Muscle of back (tissue), 13 donors: ENCODE data around the gene RECK. TPM values are rescaled to one million over a fixed set of nuclear protein-coding genes. Genes with fewer than 3 reads are reported as not detected.
"Not testable (repeated sequence)": the region's sequence is repeated elsewhere in the genome, so short reads cannot be mapped to it uniquely, and the experiment has no call there.

ENCODE experiments used
- DNase-seq, 3 donors: peaks; one replicate each; pipeline versions ENCODE4 v3.0.0 to v3.0.0-alpha.2; 2013
- long read RNA-seq, 9 donors: transcript quantifications; one replicate each; lab custom pipeline, GENCODE V29; 2026
- polyA plus RNA-seq, 10 donors: library from polyadenylated mRNA; unstranded; fragments of 120-200 nt; gene quantifications; one replicate each; pipeline ENCODE4 v1.2.1, GENCODE V29; 2013; ENCODE audit not compliant: insufficient read length in 10 of 10

RECK gene
- 10 to 100 TPM; 23.3 to 55.7 (median 28.1) TPM for polyA plus RNA-seq
- long read RNA-seq, donor 1, result 0 reads
- long read RNA-seq, donor 2, full-length matches to known transcripts, result 2 of 2 reads
- long read RNA-seq, donor 2, partial matches to known transcripts, result 0 of 2 reads
- long read RNA-seq, donor 2, other reads (novel, unspliced or antisense), result 0 of 2 reads
- long read RNA-seq, donor 3, result 0 reads
- long read RNA-seq, donor 4, full-length matches to known transcripts, result 6 of 13 reads
- long read RNA-seq, donor 4, partial matches to known transcripts, result 7 of 13 reads
- long read RNA-seq, donor 4, other reads (novel, unspliced or antisense), result 0 of 13 reads
- long read RNA-seq, donor 5, full-length matches to known transcripts, result 3 of 31 reads
- long read RNA-seq, donor 5, partial matches to known transcripts, result 28 of 31 reads
- long read RNA-seq, donor 5, other reads (novel, unspliced or antisense), result 0 of 31 reads
- long read RNA-seq, donor 6, full-length matches to known transcripts, result 2 of 2 reads
- long read RNA-seq, donor 6, partial matches to known transcripts, result 0 of 2 reads
- long read RNA-seq, donor 6, other reads (novel, unspliced or antisense), result 0 of 2 reads
- long read RNA-seq, donor 7, full-length matches to known transcripts, result 4 of 10 reads
- long read RNA-seq, donor 7, partial matches to known transcripts, result 6 of 10 reads
- long read RNA-seq, donor 7, other reads (novel, unspliced or antisense), result 0 of 10 reads
- long read RNA-seq, donor 8, full-length matches to known transcripts, result 3 of 3 reads
- long read RNA-seq, donor 8, partial matches to known transcripts, result 0 of 3 reads
- long read RNA-seq, donor 8, other reads (novel, unspliced or antisense), result 0 of 3 reads
- long read RNA-seq, donor 9, full-length matches to known transcripts, result 2 of 2 reads
- long read RNA-seq, donor 9, partial matches to known transcripts, result 0 of 2 reads
- long read RNA-seq, donor 9, other reads (novel, unspliced or antisense), result 0 of 2 reads

- peak; percentile 83 to 94 (median 83) for DNase-seq
These were observed at the start of gene RECK for GRCh38 chr9:36036780-36037548. Gene RECK, plus strand, starts transcription at chr9:36036913. Its CDS starts 86 bp downstream, at chr9:36036999.

GRCh38 chr9:35990155-35990554 is 46.6 kb upstream of the RECK start:
- no peak for DNase-seq

DNA sequence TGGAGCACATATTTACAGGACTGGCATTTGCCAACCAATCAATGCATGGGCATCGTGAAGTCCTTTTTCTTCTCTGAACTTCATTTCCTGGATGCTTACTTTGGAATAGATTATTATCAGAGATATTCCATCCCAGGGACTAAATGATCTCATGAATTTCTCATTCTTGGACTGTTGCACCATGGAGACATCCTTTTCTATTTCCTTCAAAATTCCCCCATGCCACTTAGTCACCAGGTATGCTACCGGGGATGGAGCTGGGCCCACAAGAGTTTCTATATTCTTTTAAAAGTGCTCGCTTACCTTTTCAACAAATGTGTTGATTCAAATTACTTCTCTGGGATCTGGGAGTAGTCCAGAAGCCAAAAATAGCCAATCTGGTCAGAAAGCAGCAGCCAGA is 43.6 kb upstream of the RECK start:
- DNase-seq, result not testable (repeated sequence)

DNA sequence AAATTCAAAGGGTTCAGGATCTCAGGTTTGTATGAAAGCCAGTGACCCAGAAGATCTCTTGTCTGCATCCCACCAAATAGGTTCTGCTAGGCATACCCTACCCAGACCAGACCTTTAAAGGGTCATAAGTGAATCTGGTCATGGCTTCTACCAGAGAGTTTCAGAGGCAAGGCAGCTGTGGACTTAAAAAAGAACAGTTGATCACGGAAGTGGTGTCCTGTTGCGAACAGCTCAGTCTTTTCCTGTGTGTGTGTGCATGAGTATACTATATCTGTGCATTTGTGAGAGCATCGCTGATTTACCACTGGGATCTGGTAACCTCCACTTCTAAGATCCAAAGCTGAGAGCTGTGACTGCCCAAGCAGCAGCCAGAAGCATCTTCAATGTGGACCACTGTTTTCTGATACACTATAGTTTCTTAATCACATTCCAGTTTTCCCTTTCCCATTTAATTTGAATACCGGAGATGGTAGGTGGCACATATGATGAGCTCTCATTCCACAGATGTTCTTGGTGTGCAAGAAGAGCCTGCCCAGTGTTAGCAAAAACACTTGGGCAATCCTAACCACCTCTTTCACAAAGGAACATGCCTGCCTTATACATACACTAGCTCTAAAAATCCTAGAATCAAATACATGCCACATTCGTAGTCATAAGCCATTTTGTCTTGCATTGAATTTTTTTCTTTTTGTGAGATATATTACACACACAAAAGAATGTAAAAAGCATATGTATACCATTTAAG is 42.6 kb upstream of the RECK start:
- peak in 1 of 3 donors; percentile 17 for DNase-seq

GRCh38 chr9:35994959-35995358 is 41.8 kb upstream of the RECK start:
- DNase-seq, result no peak

DNA sequence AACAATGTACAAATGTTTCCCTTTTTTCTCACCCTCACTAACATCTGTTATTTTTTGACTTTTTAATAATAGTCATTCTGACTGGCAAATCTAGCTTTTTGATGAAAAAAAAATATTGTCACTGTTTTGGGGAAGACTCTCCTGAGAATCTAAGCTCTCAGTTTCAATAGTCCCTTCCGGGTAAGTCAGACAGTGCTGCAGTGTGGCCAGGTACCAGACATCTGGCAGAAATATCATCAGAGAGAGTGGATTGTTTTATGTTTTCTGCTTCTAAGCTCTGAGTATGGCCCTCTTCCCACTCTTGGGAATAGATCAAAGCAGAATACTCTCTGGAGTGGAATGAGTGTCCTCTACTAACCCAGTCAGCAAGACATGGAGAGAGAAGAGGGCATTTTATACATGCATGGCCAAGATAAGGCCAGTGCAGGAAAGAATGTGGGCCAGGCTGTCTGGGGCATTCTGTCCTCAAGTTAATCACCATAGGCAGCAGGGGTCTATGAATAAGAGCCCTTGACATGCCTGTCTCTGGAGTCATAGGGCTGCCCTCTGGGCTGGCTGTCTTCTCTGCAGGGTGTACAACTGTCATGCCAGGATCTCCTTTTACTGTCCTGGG is 40.2 kb upstream of the RECK start:
- DNase-seq, result peak in 2 of 3 donors; percentile 29 to 30

DNA sequence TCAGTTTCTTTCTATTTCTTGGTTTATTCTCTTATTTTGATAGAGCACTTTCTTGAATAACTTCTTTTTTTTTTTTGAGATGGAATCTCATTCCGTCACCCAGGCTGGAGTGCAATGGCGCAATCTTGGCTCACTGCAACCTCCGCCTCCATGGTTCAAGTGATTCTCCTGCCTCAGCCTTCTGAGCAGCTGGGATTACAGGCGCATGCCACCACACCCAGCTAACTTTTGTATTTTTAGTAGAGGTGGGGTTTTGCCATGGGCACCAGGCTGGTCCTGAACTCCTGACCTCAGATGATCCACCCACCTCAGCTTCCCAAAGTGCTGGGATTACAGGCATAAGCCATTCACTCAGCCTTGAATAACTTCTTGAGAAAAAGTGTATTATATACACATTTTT is 39.7 kb upstream of the RECK start:
- DNase-seq, result not testable (repeated sequence)

DNA sequence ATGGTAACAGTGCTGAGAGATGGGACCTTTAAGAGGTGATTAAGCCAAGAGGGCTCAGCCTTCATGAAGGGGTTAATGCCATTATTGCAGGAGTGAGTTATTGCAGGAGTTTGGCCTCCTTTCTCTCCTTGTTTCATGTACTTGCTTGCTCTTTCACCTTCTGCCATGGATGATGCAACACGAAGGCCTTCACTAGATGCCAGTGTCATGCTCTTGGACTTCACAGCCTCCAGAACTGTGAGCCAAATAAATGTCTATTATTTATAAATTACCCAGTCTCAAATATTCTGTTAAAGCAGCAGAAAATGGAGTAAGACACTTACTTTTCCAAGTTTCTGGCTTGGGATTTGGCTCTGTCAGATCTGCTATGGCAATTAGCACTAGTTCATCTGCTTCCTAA is 38.4 kb upstream of the RECK start:
- no peak for DNase-seq

DNA sequence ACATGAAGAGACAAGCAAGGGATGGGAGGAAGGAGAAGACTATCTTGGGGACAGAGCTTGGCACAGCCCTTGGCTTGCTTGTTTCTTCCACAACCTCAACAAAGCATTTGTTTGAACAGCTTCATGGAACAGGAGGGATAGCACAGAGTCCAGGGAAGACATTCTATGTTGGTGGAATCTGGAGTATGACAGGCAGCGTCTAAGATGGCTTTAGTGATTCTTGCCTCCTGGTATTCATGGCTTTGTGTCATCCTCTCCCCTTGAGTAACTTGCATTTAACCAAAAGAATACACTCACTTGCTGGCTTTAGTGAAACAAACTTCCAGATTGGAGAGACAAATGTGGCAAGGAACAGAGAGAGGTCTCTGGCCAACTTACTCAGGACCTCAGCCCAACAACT is 30.8 kb upstream of the RECK start:
- DNase-seq, result no peak

DNA sequence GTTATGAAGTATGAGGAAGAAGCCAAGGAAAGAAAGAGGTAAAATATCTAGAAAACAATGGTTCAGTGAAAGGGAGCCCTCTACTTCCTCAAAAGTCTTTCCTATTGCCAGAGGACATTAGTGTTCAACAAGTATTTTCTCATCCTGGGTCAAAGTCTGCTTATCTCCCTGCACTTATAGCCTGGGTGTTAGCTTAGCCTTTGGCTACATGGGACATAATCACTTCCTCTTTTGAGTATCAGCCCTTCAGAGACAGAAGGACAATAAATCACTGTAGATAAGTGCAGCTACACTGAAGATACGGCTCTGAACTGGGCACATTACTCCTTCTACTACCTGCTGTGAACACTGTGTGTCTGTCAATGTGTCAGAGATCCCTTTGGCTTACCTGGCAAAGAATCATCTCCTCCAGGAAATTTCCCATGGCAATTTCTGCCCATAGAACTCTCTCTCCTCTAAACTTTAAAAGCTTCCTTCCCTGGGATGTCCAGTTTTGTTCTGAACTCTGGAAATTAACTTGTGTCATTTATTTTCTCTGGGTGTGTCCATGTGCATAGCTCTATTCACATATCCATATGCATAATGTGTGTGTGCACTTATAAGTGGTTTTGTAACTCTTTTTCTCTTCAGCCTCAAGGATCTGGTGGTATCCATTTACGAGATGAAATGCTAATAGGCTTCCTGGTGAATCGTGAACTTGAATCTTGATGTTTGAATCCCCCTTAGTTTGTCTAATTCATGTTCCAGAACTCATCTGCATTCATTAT is 30.0 kb upstream of the RECK start:
- DNase-seq, result no peak

DNA sequence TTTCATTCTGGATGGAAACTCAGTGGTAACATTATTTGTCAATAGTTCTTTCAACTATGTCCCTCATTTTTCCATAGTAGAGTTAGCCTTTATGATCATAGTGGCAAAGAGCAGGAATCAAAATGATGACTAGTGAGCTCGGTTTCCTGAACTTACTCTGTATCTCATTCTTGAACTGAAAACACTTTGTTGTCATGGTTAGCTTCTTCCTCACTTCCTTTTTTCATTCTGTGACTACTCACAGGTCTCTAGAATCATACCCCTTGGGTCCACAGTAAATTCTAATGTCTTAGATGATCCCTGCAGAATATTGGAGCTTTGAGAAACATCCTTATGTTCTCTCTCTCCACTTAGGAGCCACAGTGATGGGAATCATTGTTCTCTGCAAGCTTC is 29.4 kb upstream of the RECK start:
- no peak for DNase-seq

- DNase-seq, result no peak
These were observed 28.9 kb upstream of the RECK start for GRCh38 chr9:36007852-36008251.

GRCh38 chr9:36008774-36009300 is 27.9 kb upstream of the RECK start:
- DNase-seq, result peak; percentile 44 to 68 (median 59)

DNA sequence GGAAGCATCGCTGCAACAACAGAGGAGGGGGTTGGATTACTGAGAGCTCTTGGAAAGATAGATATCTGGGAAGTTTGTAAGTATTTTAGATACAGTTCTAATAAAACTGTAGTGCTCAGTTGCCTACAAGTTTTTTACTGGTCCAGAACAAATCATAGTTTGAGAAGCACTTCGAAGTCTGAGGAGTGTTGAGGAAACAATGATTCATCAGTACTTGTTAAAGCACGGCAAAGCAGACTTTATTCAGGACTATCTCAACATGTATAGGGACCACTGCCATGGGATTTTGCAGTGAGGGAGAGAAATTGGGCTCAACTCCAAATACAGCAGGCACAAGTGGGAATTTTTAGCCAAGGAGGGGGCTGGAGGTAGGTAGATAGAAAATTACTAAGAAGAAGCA is 25.3 kb upstream of the RECK start:
- DNase-seq, result no peak

DNA sequence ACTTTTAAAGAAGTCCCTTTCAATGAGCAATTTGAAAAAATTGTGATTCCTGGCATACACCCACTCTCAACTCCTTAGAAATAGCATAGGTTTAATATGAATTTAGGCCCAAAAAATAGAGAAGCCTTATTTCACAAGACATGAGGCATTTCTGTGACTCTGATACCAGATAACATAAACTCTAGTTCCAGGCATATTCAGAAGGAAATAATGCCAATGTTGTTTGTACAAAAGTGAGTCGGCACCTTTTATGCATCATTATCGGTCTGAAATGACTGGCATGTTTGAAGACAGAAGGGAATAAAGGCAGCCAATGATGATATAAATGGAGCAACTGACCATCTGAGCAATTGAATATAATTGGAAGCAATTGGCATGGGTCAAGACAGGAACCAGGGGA is 19.4 kb upstream of the RECK start:
- DNase-seq, result no peak

DNA sequence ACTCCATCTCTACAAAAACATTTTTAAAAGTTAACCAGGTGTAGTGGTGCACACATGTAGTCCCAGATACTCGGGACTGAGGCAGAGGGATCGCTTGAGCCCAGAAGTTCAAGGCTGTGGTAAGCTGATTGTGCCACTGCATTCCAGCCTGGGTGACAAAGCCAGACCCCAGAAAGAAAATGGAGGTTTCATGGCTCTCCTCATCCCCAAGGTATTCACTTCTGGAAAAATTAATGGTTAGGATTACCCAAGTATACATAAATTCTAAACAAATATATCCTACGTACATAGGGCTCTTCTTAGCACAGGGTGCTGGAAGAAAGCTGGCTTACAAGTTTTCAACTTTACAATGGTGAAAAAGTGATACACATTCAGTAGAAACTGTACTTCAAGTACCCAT is 18.6 kb upstream of the RECK start:
- DNase-seq, result no peak

DNA sequence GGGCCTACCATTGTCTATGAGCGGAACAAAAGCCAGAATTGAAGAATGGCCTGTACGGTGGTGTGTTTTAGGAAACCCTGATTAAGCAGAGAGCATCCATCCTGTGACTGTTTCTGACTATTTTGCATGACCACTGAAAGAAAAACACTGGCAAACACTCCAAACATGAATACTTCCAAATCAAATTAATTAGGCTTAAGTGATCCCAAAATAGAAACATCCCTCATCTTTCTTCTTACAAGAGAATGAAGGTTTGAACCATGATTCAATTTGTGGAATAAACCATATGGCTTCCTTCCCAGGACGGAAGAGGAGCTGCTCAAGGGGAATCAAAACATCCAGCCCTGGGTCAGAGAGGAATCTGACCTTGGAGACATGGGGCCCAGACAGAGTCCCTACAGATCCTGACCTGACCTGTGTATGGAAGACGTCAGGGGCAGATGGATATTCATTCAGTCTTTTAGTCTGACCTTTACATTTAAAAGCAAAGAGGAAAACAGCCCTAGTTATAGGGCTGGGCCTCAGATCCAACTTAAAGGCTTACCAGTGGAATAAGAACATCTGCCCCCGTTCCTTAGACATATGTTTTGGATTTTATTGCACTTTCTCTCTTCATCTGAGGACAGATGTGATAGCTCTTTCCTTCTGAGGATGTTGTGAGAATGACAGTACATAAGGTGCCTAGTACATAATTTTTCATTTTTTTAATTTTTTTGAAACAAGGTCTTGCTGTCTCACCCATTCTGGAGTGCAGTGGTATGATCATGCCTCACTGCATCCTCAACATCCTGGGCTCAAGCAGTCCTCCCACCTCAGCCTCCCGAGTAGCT is 17.6 kb upstream of the RECK start:
- DNase-seq, result peak in 1 of 3 donors; percentile 34

GRCh38 chr9:36021968-36022367 is 14.7 kb upstream of the RECK start:
- no peak for DNase-seq
